IMR-90 (cell line): Measurements from ENCODE around the gene NDUFAF4. TPM values are rescaled to one million over a fixed set of nuclear protein-coding genes. Genes with fewer than 3 reads are reported as not detected.

Experiments
- ATAC-seq: fragments of 200-7000 bp; cut with Tn5 transposase; 2 replicates; pipeline ENCODE4 v1.9.1; 2020; ENCODE audit warnings: low read depth, mild to moderate bottlenecking, moderate library complexity
- BruUV-seq: library from RNA; stranded (reverse); fragments of 400-500 nt; replicated peaks from 2 replicates; lab custom pipeline; 2021; lab: Mats Ljungman, UMichigan
- CTCF ChIA-PET: fragments of 300-600 bp; formaldehyde crosslinking; extraction: SDS; loops from one replicate; lab custom pipeline; 2021; ENCODE audit warnings: antibody characterized with exemption; lab: Yijun Ruan, JAX
- POLR2A ChIA-PET: fragments of 300-600 bp; sonication (Branson Sonifier 250); formaldehyde crosslinking; loops from one replicate; lab custom pipeline; 2022; ENCODE audit warnings: antibody characterized with exemption; ENCODE audit not compliant: unreplicated experiment; lab: Charles Lee
- DNase-seq: peaks from one replicate; pipeline ENCODE4 v3.0.0; 2013
- H2AFZ ChIP-seq: replicated peaks from 2 replicates; pipeline ENCODE3; 2013; ENCODE audit warnings: low read length, mild to moderate bottlenecking; ENCODE audit not compliant: poor library complexity
- H2AK5ac ChIP-seq: 2 replicates; pipeline ENCODE4 v1.6.1; 2013; ENCODE audit warnings: low read depth, low read length, inconsistent platforms
- H2AK9ac ChIP-seq: replicated peaks from 2 replicates; pipeline ENCODE3; 2013; ENCODE audit warnings: mild to moderate bottlenecking, low read depth, low read length, moderate library complexity; ENCODE audit not compliant: poor library complexity
- H2BK120ac ChIP-seq: 2 replicates; pipeline ENCODE4 v1.6.1; 2013; ENCODE audit warnings: low read depth, low read length, inconsistent platforms
- H2BK15ac ChIP-seq: 3 replicates; pipeline ENCODE4 v1.6.1; 2013; ENCODE audit warnings: low read depth, low read length, inconsistent platforms
- H2BK20ac ChIP-seq: 2 replicates; pipeline ENCODE4 v1.6.1; 2013; ENCODE audit warnings: low read depth, mild to moderate bottlenecking, inconsistent platforms, low read length, moderate library complexity
- H2BK5ac ChIP-seq: 2 replicates; pipeline ENCODE4 v1.6.1; 2013; ENCODE audit warnings: mild to moderate bottlenecking, low read depth, low read length, inconsistent platforms; ENCODE audit not compliant: poor library complexity, severe bottlenecking
- H3K14ac ChIP-seq: replicated peaks from 2 replicates; pipeline ENCODE4 v1.6.1; 2013; ENCODE audit warnings: low read depth, low read length, inconsistent platforms
- H3K18ac ChIP-seq: 2 replicates; pipeline ENCODE4 v1.6.1; 2013; ENCODE audit warnings: low read depth, low read length, control low read depth
- H3K23ac ChIP-seq: 2 replicates; pipeline ENCODE4 v1.6.1; 2013; ENCODE audit warnings: low read depth, low read length, inconsistent platforms
- H3K27ac ChIP-seq: 2 replicates; pipeline ENCODE4 v1.5.1; 2013; ENCODE audit warnings: mild to moderate bottlenecking, control low read depth, low read length; ENCODE audit not compliant: insufficient read depth
- H3K27me3 ChIP-seq: 2 replicates; pipeline ENCODE4 v1.6.1; 2013; ENCODE audit warnings: low read length; ENCODE audit not compliant: control insufficient read depth, insufficient read depth
- H3K36me3 ChIP-seq: 2 replicates; pipeline ENCODE4 v1.6.1; 2013; ENCODE audit warnings: low read length, mixed read lengths; ENCODE audit not compliant: control insufficient read depth, insufficient read depth
- H3K4ac ChIP-seq: 2 replicates; pipeline ENCODE4 v1.6.1; 2013; ENCODE audit warnings: low read depth, low read length, inconsistent platforms
- H3K4me1 ChIP-seq: 2 replicates; pipeline ENCODE4 v1.6.1; 2013; ENCODE audit warnings: low read length, mixed read lengths; ENCODE audit not compliant: control insufficient read depth, insufficient read depth
- H3K4me2 ChIP-seq: 2 replicates; pipeline ENCODE4 v1.6.1; 2013; ENCODE audit warnings: low read depth, mild to moderate bottlenecking, control low read depth, low read length, moderate library complexity
- H3K4me3 ChIP-seq: 2 replicates; pipeline ENCODE4 v1.5.1; 2013; ENCODE audit warnings: low read depth, mild to moderate bottlenecking, control low read depth, low read length, moderate library complexity; ENCODE audit not compliant: insufficient read depth
- H3K56ac ChIP-seq: 2 replicates; pipeline ENCODE4 v1.6.1; 2013; ENCODE audit warnings: low read length, inconsistent platforms; ENCODE audit not compliant: insufficient read depth; ENCODE audit errors: extremely low read depth
- H3K79me1 ChIP-seq, 2 experiments: 2 replicates each; pipeline ENCODE4 v1.6.1; 2013; ENCODE audit warnings: low read length in 2 of 2, inconsistent platforms in 1 of 2, low read depth in 1 of 2
- H3K9ac ChIP-seq: 2 replicates; pipeline ENCODE4 v1.6.1; 2013; ENCODE audit warnings: low read depth, low read length, control low read depth
- H3K9me1 ChIP-seq: 2 replicates; pipeline ENCODE4 v1.6.1; 2013; ENCODE audit warnings: low read length, inconsistent platforms; ENCODE audit not compliant: insufficient read depth
- H3K9me3 ChIP-seq: 2 replicates; pipeline ENCODE4 v1.6.1; 2013; ENCODE audit warnings: low read length; ENCODE audit not compliant: control insufficient read depth, insufficient read depth
- H4K20me1 ChIP-seq: 2 replicates; pipeline ENCODE4 v1.6.1; 2013; ENCODE audit warnings: low read length, inconsistent platforms; ENCODE audit not compliant: insufficient read depth
- H4K5ac ChIP-seq: 2 replicates; pipeline ENCODE4 v1.6.1; 2013; ENCODE audit warnings: mild to moderate bottlenecking, low read depth, low read length, control low read depth
- H4K8ac ChIP-seq, 2 experiments: 2 replicates each; pipeline ENCODE4 v1.6.1; 2013; ENCODE audit warnings: low read depth in 2 of 2, low read length in 2 of 2, control low read depth in 1 of 2, inconsistent platforms in 1 of 2
- H4K91ac ChIP-seq: 2 replicates; pipeline ENCODE4 v1.6.1; 2013; ENCODE audit warnings: low read depth, low read length, inconsistent platforms; ENCODE audit not compliant: insufficient read depth
- CEBPB ChIP-seq: IDR thresholded peaks from 2 replicates; pipeline ENCODE4 v1.6.1; 2012; ENCODE audit warnings: low read depth, low read length, improper control_type of control experiment
- CHD1 ChIP-seq: IDR thresholded peaks from 2 replicates; pipeline ENCODE4 v1.6.1; 2012; ENCODE audit warnings: low read depth, low read length, improper control_type of control experiment
- MAFK ChIP-seq: IDR thresholded peaks from 2 replicates; pipeline ENCODE4 v1.6.1; 2012; ENCODE audit warnings: low read depth, low read length, improper control_type of control experiment
- MAZ ChIP-seq: IDR thresholded peaks from 2 replicates; pipeline ENCODE4 v1.6.1; 2012; ENCODE audit warnings: low read depth, mild to moderate bottlenecking, low read length, improper control_type of control experiment, moderate library complexity, borderline replicate concordance
- MXI1 ChIP-seq: IDR thresholded peaks from 2 replicates; pipeline ENCODE4 v1.6.1; 2012; ENCODE audit warnings: low read depth, mild to moderate bottlenecking, low read length, moderate library complexity, borderline replicate concordance
- RCOR1 ChIP-seq: IDR thresholded peaks from 2 replicates; pipeline ENCODE4 v1.6.1; 2012; ENCODE audit warnings: mild to moderate bottlenecking, low read length, improper control_type of control experiment; ENCODE audit not compliant: insufficient replicate concordance
- SMC3 ChIP-seq: fragments of 150-350 bp; IDR thresholded peaks from 2 replicates; pipeline ENCODE4 v1.6.1; 2016; ENCODE audit warnings: low read depth, mild to moderate bottlenecking, antibody characterized with exemption, low read length, moderate library complexity
- dilution Hi-C: fragments of 300-500 bp; cut with HindIII; formaldehyde crosslinking; loops from one replicate; pipeline ENCODE4 v1.14.3; 2018; ENCODE audit warnings: low sequenced_read_pairs; ENCODE audit not compliant: unreplicated experiment
- in situ Hi-C: fragments of 300-500 bp; cut with MboI; formaldehyde crosslinking; loops from 3 replicates; pipeline ENCODE4 v1.14.3; 2019; ENCODE audit warnings: low sequenced_read_pairs, inconsistent platforms, mixed read lengths
- intact Hi-C: fragments of 100-400 bp; cut with micrococcal nuclease; formaldehyde crosslinking; loops from 2 replicates; pipeline ENCODE4 v1.10.0; 2022
- polyA plus RNA-seq, 3 experiments: library from polyadenylated mRNA; depleted of rRNA; stranded (reverse); fragments of >200 nt; gene quantifications; 2 replicates each; pipeline ENCODE4 v1.2.3, GENCODE V29; 2012; ENCODE audit warnings: low replicate concordance in 1 of 3
- total RNA-seq: library from RNA; depleted of rRNA; stranded (reverse); fragments of >200 nt; gene quantifications from 2 replicates; pipeline ENCODE4 v1.2.3, GENCODE V29; 2012
- TF ChIP-seq, protein P1 (sequence below): conservative IDR thresholded peaks from 2 replicates; pipeline ENCODE4 v1.5.1; 2012; ENCODE audit warnings: mild to moderate bottlenecking, low read depth, low read length, improper control_type of control experiment
- TF ChIP-seq, protein P2 (sequence below): fragments of 150-350 bp; IDR thresholded peaks from 2 replicates; pipeline ENCODE4 v1.6.1; 2017; ENCODE audit warnings: mild to moderate bottlenecking, antibody characterized with exemption, low read length, low read depth

Gene NDUFAF4
- total and polyA plus RNA-seq, 2 of the 4 experiments (the other 2 are of a cell fraction) = 6.3 to 13.4 TPM

DNA sequence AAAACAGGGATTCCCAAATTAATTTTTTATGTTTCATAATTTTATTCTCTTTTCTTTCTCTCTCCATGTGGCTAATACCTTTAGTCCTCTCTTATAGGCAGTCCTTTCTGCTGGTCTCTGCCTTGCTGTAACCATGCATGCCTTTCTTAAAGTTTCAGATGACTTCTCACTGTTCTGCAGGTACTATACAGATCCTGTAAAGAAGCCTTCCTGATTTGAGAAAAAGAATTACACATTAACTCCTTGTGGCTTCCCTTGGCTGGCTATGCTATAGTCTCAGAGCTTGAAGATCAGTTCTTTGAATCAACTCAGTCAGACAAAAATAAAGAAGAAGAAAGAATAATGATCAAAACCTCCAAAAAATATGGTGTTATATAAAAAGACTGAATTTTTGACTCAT lies 53.2 kb downstream of the NDUFAF4 start:
- H3K9me3 ChIP-seq = no peaks in the 10 kb centered on the region
- H3K4me3 ChIP-seq = no peak overlapping the region
- no peak overlapping the region for H4K5ac ChIP-seq
- no peak overlapping the region for H2AK9ac ChIP-seq
- no peak overlapping the region for H3K56ac ChIP-seq
- H3K18ac ChIP-seq = no peak overlapping the region
- no peaks in the 10 kb centered on the region for H3K27me3 ChIP-seq
- BruUV-seq = no TSS peak
- dilution Hi-C loops (no loop called here), intact Hi-C loops (no loop called here), in situ Hi-C loops (no loop called here)
- H2BK5ac ChIP-seq = no peak overlapping the region
- no peak overlapping the region for H2AFZ ChIP-seq
- no peak overlapping the region for H3K14ac ChIP-seq
- ChIA-PET POLR2A (no interaction called here), CTCF (no interaction called here)
- no peak overlapping the region for H3K23ac ChIP-seq
- DNase-seq (no peak), ATAC-seq (no peak)
- no peaks in the 10 kb centered on the region for H3K9me1 ChIP-seq
- H3K27ac ChIP-seq = no peak overlapping the region
- no peaks in the 10 kb centered on the region for H3K79me1 ChIP-seq
- no peak overlapping the region for H2BK20ac ChIP-seq
- no peak overlapping the region for H2BK120ac ChIP-seq
- H2BK15ac ChIP-seq = no peak overlapping the region
- no peak overlapping the region for H3K4ac ChIP-seq
- H3K36me3 ChIP-seq = no peaks in the 10 kb centered on the region
- H4K8ac ChIP-seq = no peak overlapping the region
- no peak overlapping the region for H3K4me2 ChIP-seq
- H4K20me1 ChIP-seq = no peaks in the 10 kb centered on the region
- no peak overlapping the region for H4K91ac ChIP-seq
- H2AK5ac ChIP-seq = no peak overlapping the region
- H3K4me1 ChIP-seq = no peaks in the 10 kb centered on the region
- no peak overlapping the region for H3K9ac ChIP-seq
- TF ChIP-seq MXI1 (no peak), SMC3 (no peak), CEBPB (no peak), CHD1 (no peak), RCOR1 (no peak), MAFK (no peak), MAZ (no peak)
- TF ChIP-seq, protein P1, sequence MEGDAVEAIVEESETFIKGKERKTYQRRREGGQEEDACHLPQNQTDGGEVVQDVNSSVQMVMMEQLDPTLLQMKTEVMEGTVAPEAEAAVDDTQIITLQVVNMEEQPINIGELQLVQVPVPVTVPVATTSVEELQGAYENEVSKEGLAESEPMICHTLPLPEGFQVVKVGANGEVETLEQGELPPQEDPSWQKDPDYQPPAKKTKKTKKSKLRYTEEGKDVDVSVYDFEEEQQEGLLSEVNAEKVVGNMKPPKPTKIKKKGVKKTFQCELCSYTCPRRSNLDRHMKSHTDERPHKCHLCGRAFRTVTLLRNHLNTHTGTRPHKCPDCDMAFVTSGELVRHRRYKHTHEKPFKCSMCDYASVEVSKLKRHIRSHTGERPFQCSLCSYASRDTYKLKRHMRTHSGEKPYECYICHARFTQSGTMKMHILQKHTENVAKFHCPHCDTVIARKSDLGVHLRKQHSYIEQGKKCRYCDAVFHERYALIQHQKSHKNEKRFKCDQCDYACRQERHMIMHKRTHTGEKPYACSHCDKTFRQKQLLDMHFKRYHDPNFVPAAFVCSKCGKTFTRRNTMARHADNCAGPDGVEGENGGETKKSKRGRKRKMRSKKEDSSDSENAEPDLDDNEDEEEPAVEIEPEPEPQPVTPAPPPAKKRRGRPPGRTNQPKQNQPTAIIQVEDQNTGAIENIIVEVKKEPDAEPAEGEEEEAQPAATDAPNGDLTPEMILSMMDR = no peak
- TF ChIP-seq, protein P2, sequence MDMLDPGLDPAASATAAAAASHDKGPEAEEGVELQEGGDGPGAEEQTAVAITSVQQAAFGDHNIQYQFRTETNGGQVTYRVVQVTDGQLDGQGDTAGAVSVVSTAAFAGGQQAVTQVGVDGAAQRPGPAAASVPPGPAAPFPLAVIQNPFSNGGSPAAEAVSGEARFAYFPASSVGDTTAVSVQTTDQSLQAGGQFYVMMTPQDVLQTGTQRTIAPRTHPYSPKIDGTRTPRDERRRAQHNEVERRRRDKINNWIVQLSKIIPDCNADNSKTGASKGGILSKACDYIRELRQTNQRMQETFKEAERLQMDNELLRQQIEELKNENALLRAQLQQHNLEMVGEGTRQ = no peak
